Measurements from ENCODE around the gene DYRK1A.

The DYRK1A gene

DNA sequence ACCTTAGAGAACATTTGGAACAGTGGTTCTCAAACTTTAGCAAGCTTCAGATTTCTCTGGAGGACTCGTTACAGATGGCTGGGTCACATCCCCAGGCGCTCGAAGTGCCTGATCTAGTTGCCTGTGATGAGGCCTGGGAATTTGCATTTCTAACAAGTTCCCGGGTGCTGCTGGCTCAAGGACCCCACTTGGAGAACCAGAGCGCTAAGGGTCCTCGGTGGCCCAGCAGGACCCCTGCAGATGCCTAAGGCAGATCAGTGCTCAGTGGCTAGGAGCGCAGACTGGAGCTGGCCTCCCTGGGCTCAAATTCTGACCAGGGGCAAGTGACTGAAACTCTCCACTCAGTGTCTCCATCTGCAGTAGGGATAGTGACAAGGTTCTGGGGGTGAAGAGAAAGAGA is 208.2 kb downstream of the DYRK1A start:
- DNase-seq: no peak

GRCh38 chr21:37575580-37575979 is 209.0 kb downstream of the DYRK1A start:
- no peak for DNase-seq
